Skeletal muscle satellite cell (primary cell): ENCODE measurements around the gene C4orf33.

ENCODE experiments used
- H3K27me3 ChIP-seq: 2 replicates; pipeline ENCODE4 v1.7.0; 2013; ENCODE audit warnings: low read length; ENCODE audit not compliant: control insufficient read depth, insufficient read depth
- H3K36me3 ChIP-seq: 2 replicates; pipeline ENCODE4 v1.7.0; 2013; ENCODE audit warnings: mild to moderate bottlenecking, control low read depth, low read length; ENCODE audit not compliant: insufficient read depth
- H3K4me1 ChIP-seq: 2 replicates; pipeline ENCODE4 v1.7.0; 2013; ENCODE audit warnings: low read length; ENCODE audit not compliant: control insufficient read depth, insufficient read depth
- H3K4me2 ChIP-seq: 2 replicates; pipeline ENCODE4 v1.7.0; 2013; ENCODE audit warnings: mild to moderate bottlenecking, low read length
- H3K4me3 ChIP-seq: 2 replicates; pipeline ENCODE4 v1.7.0; 2013; ENCODE audit warnings: low read length
- H3K9ac ChIP-seq: 2 replicates; pipeline ENCODE4 v1.7.0; 2013; ENCODE audit warnings: mild to moderate bottlenecking, low read depth, low read length, moderate library complexity
- H3K9me3 ChIP-seq: replicated peaks from 2 replicates; pipeline ENCODE4 v1.7.0; 2013; ENCODE audit warnings: mild to moderate bottlenecking, control low read depth, low read length

Gene C4orf33

DNA sequence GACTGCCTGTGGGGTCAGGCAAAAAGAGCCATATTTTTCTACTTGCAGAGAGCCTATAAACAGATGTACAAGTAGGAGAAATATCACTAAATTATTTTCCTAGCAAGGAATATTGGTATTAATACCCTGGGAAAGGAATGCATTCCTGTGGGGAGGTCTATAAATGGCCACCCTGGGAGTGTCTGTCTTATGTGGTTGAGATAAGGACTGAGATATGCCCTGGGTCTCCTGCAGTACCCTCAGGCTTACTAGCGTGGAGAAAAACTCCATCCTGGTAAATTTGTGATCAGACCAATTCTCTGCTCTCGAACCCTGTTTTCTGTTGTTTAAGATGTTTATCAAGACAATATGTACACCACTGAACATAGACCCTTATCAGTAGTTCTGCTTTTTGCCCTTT is 35.4 kb downstream of the C4orf33 start:
- Histone ChIP-seq H3K4me3 (no peak overlapping the region), H3K36me3 (no peaks in the 10 kb centered on the region), H3K4me1 (no peaks in the 10 kb centered on the region), H3K9me3 (no peaks in the 10 kb centered on the region), H3K9ac (no peak overlapping the region), H3K4me2 (no peak overlapping the region), H3K27me3 (no peaks in the 10 kb centered on the region)

DNA sequence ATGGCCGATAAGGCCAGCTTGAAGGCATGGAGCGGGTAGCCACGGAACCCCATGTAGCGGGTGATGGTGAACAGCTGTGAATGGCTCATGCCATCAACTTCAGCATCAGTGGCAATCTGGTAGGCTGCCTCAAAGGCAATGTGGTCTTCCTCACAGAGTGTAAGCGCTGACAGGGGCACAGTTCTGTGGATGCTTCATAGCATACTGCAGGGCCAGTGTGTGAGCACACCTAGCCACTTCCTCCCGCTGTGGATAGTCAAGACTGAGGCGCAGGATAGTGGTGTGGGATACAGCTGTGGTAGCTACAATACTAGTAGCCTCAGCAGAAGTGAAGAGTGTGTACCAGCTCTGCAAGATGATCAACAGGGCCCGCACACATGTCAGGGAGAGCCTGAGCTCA is 40.5 kb downstream of the C4orf33 start:
- Histone ChIP-seq H3K4me3 (no peak overlapping the region), H3K9ac (no peak overlapping the region), H3K27me3 (no peaks in the 10 kb centered on the region), H3K9me3 (no peaks in the 10 kb centered on the region), H3K4me1 (no peaks in the 10 kb centered on the region), H3K4me2 (no peak overlapping the region), H3K36me3 (no peaks in the 10 kb centered on the region)

DNA sequence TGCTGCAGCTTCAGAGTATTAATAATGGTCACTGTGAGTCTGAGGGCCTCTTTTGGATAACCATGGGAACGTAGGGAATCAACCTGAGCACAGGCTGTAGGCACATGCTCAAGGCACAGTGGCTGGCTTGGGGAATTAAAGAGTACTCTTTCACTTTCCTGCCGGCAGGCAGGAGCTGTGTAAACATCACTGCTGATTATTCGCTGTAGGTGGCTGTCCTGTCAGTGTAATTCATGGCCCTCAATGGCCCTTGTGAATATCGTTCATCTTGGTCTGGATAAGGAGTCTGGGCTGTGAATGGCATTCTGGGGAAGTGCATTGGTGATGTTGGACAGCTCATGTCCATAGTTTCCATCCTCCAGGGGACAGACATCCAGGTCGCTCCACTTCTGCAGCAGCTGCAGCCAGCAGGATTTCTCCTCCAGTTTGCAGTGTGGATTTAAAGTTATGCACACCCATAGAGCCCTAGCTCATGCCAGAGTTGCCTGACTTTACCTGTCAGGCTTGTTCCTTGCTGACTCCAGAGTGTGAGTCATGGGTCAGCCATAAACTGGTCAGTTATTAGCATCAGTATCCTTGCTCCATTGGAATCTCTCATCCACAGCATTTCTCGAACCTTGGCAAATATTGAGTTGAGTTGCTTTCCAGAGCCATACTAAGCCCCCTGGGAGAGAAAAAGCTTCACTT is 43.0 kb downstream of the C4orf33 start:
- H3K4me1 ChIP-seq = no peaks in the 10 kb centered on the region
- H3K27me3 ChIP-seq = no peaks in the 10 kb centered on the region
- H3K36me3 ChIP-seq = no peaks in the 10 kb centered on the region
- no peak overlapping the region for H3K4me2 ChIP-seq
- no peak overlapping the region for H3K4me3 ChIP-seq
- H3K9me3 ChIP-seq = no peaks in the 10 kb centered on the region
- no peak overlapping the region for H3K9ac ChIP-seq

DNA sequence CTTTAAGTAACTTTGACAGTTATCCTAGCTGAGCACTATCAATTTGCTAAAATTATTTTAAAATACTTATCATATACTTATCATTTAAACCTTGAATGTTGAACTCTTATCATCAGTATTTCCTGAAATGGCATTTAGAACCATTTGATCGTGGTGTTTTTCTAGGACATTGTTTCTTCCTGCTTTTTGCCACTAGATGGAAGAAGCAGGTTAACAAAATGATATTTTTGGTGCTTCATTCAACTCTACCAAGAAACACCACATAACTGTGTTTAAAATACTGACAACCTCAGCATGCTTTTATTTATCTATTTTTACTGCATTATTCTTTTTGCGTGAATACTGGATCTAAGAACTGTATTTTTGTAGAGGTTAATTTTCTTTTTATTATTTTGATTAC is 44.6 kb downstream of the C4orf33 start:
- Histone ChIP-seq H3K9ac (no peak overlapping the region), H3K9me3 (no peaks in the 10 kb centered on the region), H3K4me2 (no peak overlapping the region), H3K36me3 (no peaks in the 10 kb centered on the region), H3K4me3 (no peak overlapping the region), H3K27me3 (no peaks in the 10 kb centered on the region), H3K4me1 (no peaks in the 10 kb centered on the region)

DNA sequence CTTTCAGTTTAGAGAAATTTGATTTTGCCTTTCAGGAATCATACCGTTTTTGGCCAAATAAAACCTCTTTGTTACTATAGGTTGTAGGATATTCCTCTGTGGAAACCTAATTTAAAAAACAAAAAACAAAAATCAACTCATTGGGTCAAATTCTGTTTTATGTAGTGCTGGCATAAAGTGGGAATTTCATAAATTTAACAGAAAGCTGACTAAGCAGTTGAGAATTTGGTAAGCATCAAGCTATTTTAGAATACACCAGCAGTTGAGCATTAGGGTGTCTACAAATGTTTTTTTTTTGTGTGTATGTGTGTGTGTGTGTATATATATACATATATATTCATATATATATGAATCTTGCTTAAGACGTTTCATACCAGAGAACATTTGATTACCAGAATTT is 47.4 kb downstream of the C4orf33 start:
- Histone ChIP-seq H3K9me3 (no peaks in the 10 kb centered on the region), H3K4me2 (no peak overlapping the region), H3K36me3 (no peaks in the 10 kb centered on the region), H3K9ac (no peak overlapping the region), H3K27me3 (no peaks in the 10 kb centered on the region), H3K4me3 (no peak overlapping the region), H3K4me1 (no peaks in the 10 kb centered on the region)

DNA sequence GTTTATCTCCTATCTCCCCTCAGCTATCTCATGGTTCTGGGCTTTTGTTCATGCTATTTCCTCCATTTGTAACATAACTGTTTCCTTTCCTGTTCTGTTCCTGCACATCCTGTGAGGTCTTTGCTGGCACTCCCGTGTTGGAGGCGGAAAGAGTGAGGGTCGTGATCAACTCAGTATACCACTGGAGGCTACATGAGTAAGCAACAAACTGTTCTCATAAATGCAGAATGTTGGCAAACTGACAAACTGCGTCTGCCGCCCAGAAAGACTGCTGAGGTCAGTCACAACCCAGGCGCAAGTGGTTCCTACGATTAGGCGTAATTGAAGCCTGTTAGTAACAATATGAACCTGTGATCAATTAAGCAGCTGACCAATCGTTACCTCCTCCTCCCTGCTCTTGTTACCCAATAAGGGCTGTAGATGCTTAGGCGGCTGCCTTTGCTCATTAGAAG is 48.8 kb downstream of the C4orf33 start:
- Histone ChIP-seq H3K4me3 (no peak overlapping the region), H3K9ac (no peak overlapping the region), H3K27me3 (no peaks in the 10 kb centered on the region)

DNA sequence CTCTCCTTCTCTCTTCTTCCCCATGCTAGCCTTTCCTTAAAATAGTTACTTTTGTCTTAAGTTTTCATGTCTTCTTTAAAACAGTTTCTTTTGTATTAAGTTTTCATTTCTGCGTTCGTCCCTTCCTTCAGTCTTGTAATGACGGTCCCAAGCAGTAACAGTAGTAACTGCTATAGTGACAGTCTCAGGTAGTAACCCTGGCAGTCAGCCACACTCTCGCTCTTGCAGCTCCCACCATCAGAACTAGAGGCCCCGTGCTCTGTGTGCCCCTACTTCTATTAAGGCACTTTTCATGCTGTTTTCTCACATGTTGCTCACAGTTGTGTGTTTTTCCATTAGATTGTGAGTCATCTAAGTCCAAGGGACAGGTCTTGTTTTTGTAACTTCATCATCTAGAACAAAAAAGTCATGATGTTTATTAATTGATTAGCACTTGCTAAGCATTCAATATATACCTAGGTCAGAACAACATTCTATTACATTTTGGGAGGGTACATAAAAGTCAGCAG is 49.3 kb downstream of the C4orf33 start:
- Histone ChIP-seq H3K4me3 (no peak overlapping the region), H3K4me2 (no peak overlapping the region), H3K27me3 (peaks cover 3% of the 10 kb centered on the region), H3K36me3 (no peaks in the 10 kb centered on the region), H3K4me1 (no peaks in the 10 kb centered on the region), H3K9me3 (no peaks in the 10 kb centered on the region), H3K9ac (no peak overlapping the region)

More for the DNA sequence above, 48.8 kb downstream of the C4orf33 start:
- Histone ChIP-seq H3K4me2 (no peak overlapping the region), H3K36me3 (no peaks in the 10 kb centered on the region), H3K4me1 (no peaks in the 10 kb centered on the region), H3K9me3 (no peaks in the 10 kb centered on the region)

DNA sequence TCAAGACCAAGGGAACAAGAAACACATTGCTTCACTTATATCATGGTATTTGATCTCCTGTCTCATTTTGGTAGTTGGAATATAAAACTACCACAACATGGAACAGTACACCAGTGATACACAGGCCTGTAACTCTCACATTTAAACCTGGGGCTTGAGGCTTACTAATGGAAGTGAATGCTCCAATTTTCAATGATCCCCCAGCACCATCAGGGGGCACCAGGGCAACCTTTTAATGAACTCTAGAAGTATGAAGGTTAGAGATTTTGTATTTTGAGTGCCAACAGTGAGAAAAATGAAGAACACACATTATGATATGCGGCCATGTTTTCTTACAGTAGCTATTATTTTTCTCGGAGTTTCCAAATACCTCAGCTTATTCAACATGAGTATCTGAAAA is 50.7 kb downstream of the C4orf33 start:
- Histone ChIP-seq H3K4me3 (no peak overlapping the region), H3K4me1 (no peaks in the 10 kb centered on the region), H3K9me3 (no peaks in the 10 kb centered on the region), H3K9ac (no peak overlapping the region), H3K4me2 (no peak overlapping the region), H3K36me3 (no peaks in the 10 kb centered on the region), H3K27me3 (peaks cover 7% of the 10 kb centered on the region)

DNA sequence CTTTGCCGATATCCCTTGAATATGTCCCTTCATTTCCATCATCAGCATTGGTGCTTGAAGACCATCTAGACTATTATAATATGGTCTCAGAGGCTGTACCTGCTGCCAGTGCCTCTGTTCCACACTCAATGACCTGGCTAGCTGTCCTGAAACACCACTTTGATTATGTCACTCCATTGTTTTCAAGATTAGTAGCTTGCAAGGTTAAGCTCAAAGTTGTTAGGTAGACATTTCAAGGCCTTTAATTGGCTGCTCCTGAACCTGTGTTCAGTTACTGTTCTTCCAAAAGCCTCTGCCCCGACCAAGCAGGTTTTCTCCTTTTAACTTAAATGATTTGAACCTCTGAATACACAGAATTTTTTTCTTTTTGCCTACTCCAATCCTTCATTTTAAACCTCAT is 52.9 kb downstream of the C4orf33 start:
- H3K9me3 ChIP-seq = no peaks in the 10 kb centered on the region
- H3K9ac ChIP-seq = no peak overlapping the region
- H3K4me1 ChIP-seq = no peaks in the 10 kb centered on the region
- H3K36me3 ChIP-seq = no peaks in the 10 kb centered on the region
- H3K4me3 ChIP-seq = no peak overlapping the region
- H3K4me2 ChIP-seq = no peak overlapping the region
- peaks cover 7% of the 10 kb centered on the region for H3K27me3 ChIP-seq

DNA sequence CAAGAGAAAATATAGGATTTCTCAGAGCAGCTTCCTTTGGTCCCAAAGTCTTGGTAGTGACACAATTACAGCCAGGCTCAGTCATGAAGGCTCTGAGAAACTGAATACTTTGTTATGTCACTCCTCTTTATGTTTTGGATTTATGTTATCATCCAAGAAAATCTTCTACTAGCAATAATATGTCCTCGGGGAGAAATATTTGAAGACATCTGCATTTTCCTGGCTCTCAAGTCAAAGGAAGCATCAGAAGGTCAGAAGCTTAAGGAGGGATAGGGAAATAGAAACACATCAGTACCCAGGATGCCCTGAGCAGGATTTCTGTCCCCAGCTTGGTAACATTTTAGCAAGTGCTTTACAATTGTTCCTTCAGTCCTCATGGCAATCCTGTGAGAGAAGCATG is 54.0 kb downstream of the C4orf33 start:
- H3K27me3 ChIP-seq = peaks cover 7% of the 10 kb centered on the region
- H3K9me3 ChIP-seq = no peaks in the 10 kb centered on the region
- H3K4me1 ChIP-seq = no peaks in the 10 kb centered on the region
- no peak overlapping the region for H3K4me3 ChIP-seq
- no peaks in the 10 kb centered on the region for H3K36me3 ChIP-seq
- H3K4me2 ChIP-seq = no peak overlapping the region
- no peak overlapping the region for H3K9ac ChIP-seq

DNA sequence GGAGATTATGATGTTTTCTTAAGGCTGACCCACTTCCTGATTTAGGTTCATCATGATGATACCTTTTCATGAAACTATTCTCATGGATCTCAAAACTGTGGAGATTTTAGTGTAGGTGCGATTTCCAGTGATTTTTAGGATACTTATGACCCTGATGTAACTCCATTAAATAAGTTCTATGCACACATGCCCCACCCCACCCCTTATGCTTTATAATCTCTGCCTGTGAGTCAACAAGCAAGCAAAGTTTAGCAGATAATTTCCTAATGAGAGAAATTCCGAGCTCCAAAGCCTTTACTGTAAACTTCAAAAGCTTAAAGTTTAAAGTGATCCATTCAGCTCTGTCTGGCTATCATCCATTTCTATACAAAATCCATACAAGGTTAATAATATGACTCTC is 56.4 kb downstream of the C4orf33 start:
- H3K9me3 ChIP-seq = no peaks in the 10 kb centered on the region
- peaks cover 7% of the 10 kb centered on the region for H3K27me3 ChIP-seq
- no peaks in the 10 kb centered on the region for H3K4me1 ChIP-seq
- H3K4me3 ChIP-seq = no peak overlapping the region
- no peak overlapping the region for H3K4me2 ChIP-seq
- H3K9ac ChIP-seq = no peak overlapping the region
- H3K36me3 ChIP-seq = no peaks in the 10 kb centered on the region

DNA sequence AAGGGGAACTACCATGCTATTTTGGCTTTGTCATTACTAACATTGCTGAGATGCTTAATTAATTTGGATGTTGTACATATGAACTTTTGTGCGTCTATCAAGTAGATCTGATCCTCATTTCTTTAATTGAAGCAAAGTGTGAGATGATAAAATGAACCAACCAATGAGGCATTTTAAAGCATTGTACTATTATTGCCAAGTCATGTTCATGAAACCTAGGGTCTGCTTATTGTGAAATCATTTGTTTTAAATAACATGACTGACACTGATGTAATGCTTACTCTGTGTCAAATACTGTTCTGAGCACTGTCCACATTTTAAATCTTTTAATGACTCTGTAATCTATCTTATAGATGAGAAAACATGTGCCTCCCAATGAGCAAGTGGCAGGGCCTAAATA is 57.7 kb downstream of the C4orf33 start:
- H3K27me3 ChIP-seq = peaks cover 7% of the 10 kb centered on the region
- H3K36me3 ChIP-seq = no peaks in the 10 kb centered on the region
- no peak overlapping the region for H3K9ac ChIP-seq

More for the DNA sequence above, 57.7 kb downstream of the C4orf33 start:
- no peak overlapping the region for H3K4me2 ChIP-seq
- H3K4me3 ChIP-seq = no peak overlapping the region
- H3K9me3 ChIP-seq = no peaks in the 10 kb centered on the region
- no peaks in the 10 kb centered on the region for H3K4me1 ChIP-seq
